NB4 (cell line): ENCODE results near the gene IKZF5.

ENCODE experiments used
- CTCF ChIP-seq: IDR thresholded peaks from one replicate; pipeline ENCODE4 v1.5.1; 2012; ENCODE audit warnings: low read depth, low read length
- MYC ChIP-seq: IDR thresholded peaks from 2 replicates; pipeline ENCODE4 v1.6.1; 2011; ENCODE audit warnings: low read depth, low read length
- POLR2A ChIP-seq: IDR thresholded peaks from 2 replicates; pipeline ENCODE4 v1.6.1; 2011; ENCODE audit warnings: mild to moderate bottlenecking; ENCODE audit not compliant: insufficient read length; ENCODE audit errors: extremely low read depth

- TF ChIP-seq CTCF (no peak), MYC (no peak), POLR2A (no peak)
These were observed 34.6 kb downstream of the IKZF5 start for GRCh38 chr10:122974023-122974422.
